A549 (cell line): ENCODE data around the gene KMO. TPM values are rescaled to one million over a fixed set of nuclear protein-coding genes. Genes with fewer than 3 reads are reported as not detected.

Experiments
- ATAC-seq, 2 experiments: fragments of 200-7000 bp in 1 of 2; fragments of >200 bp in 1 of 2; cut with Nextera tagmentation in 1 of 2; cut with Tn5 transposase in 1 of 2; 3 replicates each; pipeline versions ENCODE4 v1.8.0 to v1.9.1; 2018 to 2020; ENCODE audit warnings: mild to moderate bottlenecking in 1 of 2, moderate library complexity in 1 of 2
- CTCF ChIA-PET: fragments of 300-600 bp; sonication (Branson Sonifier 250); formaldehyde crosslinking; extraction: SDS; loops from one replicate; lab custom pipeline; 2021; ENCODE audit warnings: antibody characterized with exemption, inconsistent platforms; lab: Yijun Ruan, JAX
- POLR2A ChIA-PET: fragments of 350-600 bp; formaldehyde crosslinking; extraction: SDS; loops from one replicate; lab custom pipeline; 2021; ENCODE audit warnings: antibody characterized with exemption, inconsistent platforms; lab: Yijun Ruan, JAX
- DNase-seq, 2 experiments: peaks; one replicate each; pipeline versions ENCODE4 v3.0.0 to v3.0.0-alpha.2; 2011 to 2016; ENCODE audit warnings: low read depth in 1 of 2, low spot score in 1 of 2
- FAIRE-seq: peaks from 2 replicates; lab custom pipeline; 2011; peaks lifted over from hg19 to GRCh38; lab: Jason Lieb, UNC
- H3K27ac ChIP-seq, 2 experiments: fragments of >200 bp; sonication (Bioruptor Twin); formaldehyde crosslinking; 3 replicates each; pipeline ENCODE4 v1.5.1; 2016 to 2017
- H3K4me1 ChIP-seq: fragments of >200 bp; sonication (Bioruptor Twin); formaldehyde crosslinking; 3 replicates; pipeline ENCODE4 v1.6.1; 2016
- H3K4me2 ChIP-seq: fragments of >200 bp; sonication (Bioruptor Twin); formaldehyde crosslinking; 3 replicates; pipeline ENCODE4 v1.6.1; 2016
- H3K4me3 ChIP-seq: fragments of >200 bp; sonication (Bioruptor Twin); formaldehyde crosslinking; 3 replicates; pipeline ENCODE4 v1.5.1; 2016
- H3K9me3 ChIP-seq: fragments of >200 bp; sonication (Bioruptor Twin); formaldehyde crosslinking; 3 replicates; pipeline ENCODE4 v1.6.1; 2016
- ATOH8 ChIP-seq: fragments of 250-450 bp; sonication (Bioruptor Pico); IDR thresholded peaks from 2 replicates; pipeline ENCODE4 v1.5.0; 2020; ENCODE audit warnings: low read depth, mild to moderate bottlenecking, moderate library complexity
- CBX2 ChIP-seq: fragments of 200-600 bp; sonication (generic); IDR thresholded peaks from 2 replicates; pipeline ENCODE4 v1.6.1; 2016; ENCODE audit warnings: low read depth, mild to moderate bottlenecking, borderline replicate concordance
- CEBPB ChIP-seq, 2 experiments: fragments of >200 bp in 1 of 2; sonication (Bioruptor Twin) in 1 of 2; formaldehyde crosslinking in 1 of 2; IDR thresholded peaks; 2 replicates each; pipeline ENCODE4 v1.6.1; 2012 to 2016
- CHD2 ChIP-seq: fragments of 150-350 bp; IDR thresholded peaks from 2 replicates; pipeline ENCODE4 v1.6.1; 2014; ENCODE audit warnings: low read length; ENCODE audit not compliant: partially characterized antibody
- CHD4 ChIP-seq: fragments of 200-600 bp; sonication (generic); IDR thresholded peaks from 2 replicates; pipeline ENCODE4 v1.6.1; 2016; ENCODE audit warnings: antibody characterized with exemption, mild to moderate bottlenecking, borderline replicate concordance
- EHMT2 ChIP-seq: fragments of 200-600 bp; sonication (generic); IDR thresholded peaks from 2 replicates; pipeline ENCODE4 v1.6.1; 2016; ENCODE audit warnings: antibody characterized with exemption, low read depth, mild to moderate bottlenecking, moderate library complexity
- ESRRA ChIP-seq: fragments of 150-350 bp; IDR thresholded peaks from 2 replicates; pipeline ENCODE4 v1.6.1; 2014; ENCODE audit warnings: mild to moderate bottlenecking, low read length, borderline replicate concordance
- FOXS1 ChIP-seq: fragments of 250-450 bp; sonication (Bioruptor Pico); IDR thresholded peaks from 2 replicates; pipeline ENCODE4 v1.5.0; 2020; ENCODE audit warnings: mild to moderate bottlenecking, moderate library complexity
- GATA3 ChIP-seq: IDR thresholded peaks from 2 replicates; pipeline ENCODE4 v1.6.1; 2012; ENCODE audit warnings: borderline replicate concordance
- HDAC2 ChIP-seq: fragments of 200-600 bp; sonication (generic); IDR thresholded peaks from 2 replicates; pipeline ENCODE4 v1.6.1; 2016
- JUN ChIP-seq, 2 experiments: fragments of >200 bp; sonication (Bioruptor Twin); formaldehyde crosslinking; IDR thresholded peaks; 2 replicates in 1 of 2; 3 replicates in 1 of 2; pipeline ENCODE4 v1.6.1; 2016 to 2017
- JUNB ChIP-seq: fragments of >200 bp; sonication (Bioruptor Twin); formaldehyde crosslinking; IDR thresholded peaks from 2 replicates; pipeline ENCODE4 v1.6.1; 2016
- NFE2L2 ChIP-seq: fragments of 150-350 bp; conservative IDR thresholded peaks from 2 replicates; pipeline ENCODE4 v1.6.1; 2014; ENCODE audit warnings: low read length
- NR3C1 ChIP-seq: fragments of >200 bp; sonication (Bioruptor Twin); formaldehyde crosslinking; IDR thresholded peaks from 3 replicates; pipeline ENCODE4 v1.6.1; 2017
- PBX3 ChIP-seq: IDR thresholded peaks from 2 replicates; pipeline ENCODE4 v1.6.1; 2012
- POLR2AphosphoS2 ChIP-seq: conservative IDR thresholded peaks from 2 replicates; pipeline ENCODE4 v1.6.1; 2012; ENCODE audit warnings: low read length, improper control_type of control experiment, inconsistent platforms
- RAD21 ChIP-seq, 2 experiments: fragments of >200 bp in 1 of 2; sonication (Bioruptor Twin) in 1 of 2; formaldehyde crosslinking in 1 of 2; IDR thresholded peaks in 1 of 2; conservative IDR thresholded peaks in 1 of 2; 2 replicates in 1 of 2; 3 replicates in 1 of 2; pipeline ENCODE4 v1.6.1; 2012 to 2018; ENCODE audit warnings: inconsistent platforms in 1 of 2
- RCOR1 ChIP-seq: fragments of 150-350 bp; IDR thresholded peaks from 2 replicates; pipeline ENCODE4 v1.6.1; 2014; ENCODE audit warnings: antibody characterized with exemption, low read length, low read depth
- REST ChIP-seq: fragments of 200-600 bp; sonication (generic); IDR thresholded peaks from 2 replicates; pipeline ENCODE4 v1.6.1; 2016; ENCODE audit warnings: antibody characterized with exemption, mild to moderate bottlenecking, moderate library complexity
- RFX5 ChIP-seq: fragments of 450-650 bp; IDR thresholded peaks from 2 replicates; pipeline ENCODE4 v1.7.1; 2014; ENCODE audit warnings: antibody characterized with exemption, mild to moderate bottlenecking, moderate library complexity
- SREBF2 ChIP-seq: fragments of 450-650 bp; IDR thresholded peaks from 2 replicates; pipeline ENCODE4 v1.6.1; 2014; ENCODE audit warnings: mild to moderate bottlenecking, moderate library complexity
- TP53 ChIP-seq: fragments of 250-450 bp; sonication (Bioruptor Pico); IDR thresholded peaks from 2 replicates; pipeline ENCODE4 v1.5.0; 2021; ENCODE audit warnings: mild to moderate bottlenecking, moderate library complexity
- ZFP36 ChIP-seq: fragments of 450-650 bp; IDR thresholded peaks from 2 replicates; pipeline ENCODE4 v1.6.1; 2014; ENCODE audit warnings: borderline replicate concordance; ENCODE audit not compliant: partially characterized antibody
- ZNF302 ChIP-seq: fragments of 250-450 bp; sonication (Bioruptor Pico); IDR thresholded peaks from 2 replicates; pipeline ENCODE4 v1.9.0; 2021; ENCODE audit warnings: inconsistent platforms, mild to moderate bottlenecking, moderate library complexity
- WGBS: methylation state at CpG from one replicate; pipeline ENCODE4 v1.1.6; 2017; ENCODE audit errors: missing lambda C conversion rate; 5-methylcytosine and 5-hydroxymethylcytosine counted together
- polyA plus RNA-seq, 4 experiments: library from polyadenylated mRNA; depleted of rRNA in 3 of 4; stranded (reverse); fragments of >200 nt; fragmentation: RNase III in 1 of 4; extraction: RNeasy Plus Mini Kit Qiagen cat#74134 plus additional on column Dnase treatment in 1 of 4; gene quantifications; 2 replicates in 3 of 4; 3 replicates in 1 of 4; pipeline ENCODE4 v1.2.3, GENCODE V29; 2011 to 2017
- TF ChIP-seq, protein P1 (sequence below): fragments of >200 bp; sonication (Bioruptor Twin); formaldehyde crosslinking; IDR thresholded peaks from 2 replicates; pipeline ENCODE4 v1.6.1; 2016
- TF ChIP-seq, protein P2 (sequence below): fragments of 150-350 bp; IDR thresholded peaks from 2 replicates; pipeline ENCODE4 v1.6.1; 2014; ENCODE audit warnings: low read depth, mild to moderate bottlenecking, low read length
- TF ChIP-seq, protein P3 (sequence below): fragments of 250-450 bp; sonication (Bioruptor Pico); IDR thresholded peaks from 2 replicates; pipeline ENCODE4 v1.5.0; 2021; ENCODE audit warnings: mild to moderate bottlenecking, moderate library complexity, borderline replicate concordance

The KMO gene
- polyA plus RNA-seq, 2 of the 4 experiments (the other 2 are of a cell fraction), result 0.35 to 0.47 TPM

DNA sequence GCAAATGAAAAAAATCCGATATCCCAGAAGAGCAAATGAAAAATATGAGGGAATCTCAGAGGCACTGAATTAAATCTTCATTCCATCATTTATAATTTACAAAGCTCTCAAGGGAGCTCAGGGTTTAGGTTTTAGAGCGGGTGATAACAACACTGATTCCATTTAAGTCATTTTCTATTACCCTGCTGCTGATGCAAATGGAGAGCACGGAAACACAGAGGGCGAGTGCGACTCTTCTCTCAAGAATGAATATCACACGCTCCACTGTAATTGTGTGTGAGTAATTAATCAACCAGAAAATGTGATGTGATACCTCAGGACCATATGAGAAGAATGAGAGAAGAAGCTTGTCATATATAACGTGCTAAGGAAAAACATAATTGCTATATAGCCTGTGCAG is 85.2 kb downstream of the KMO start:
- H3K4me1 ChIP-seq, result peaks cover 80% of the 10 kb centered on the region
- peak overlapping the region; percentile 94; the same call in 2 of the 3 replicates for H3K4me2 ChIP-seq
- peak overlapping the region; percentile 89 to 90 for H3K27ac ChIP-seq
- ChIA-PET POLR2A (no interaction called here), CTCF (interaction anchor here (1.2 to 3.5 kb wide), 4 partner anchors 10 to 279 kb away, joined by 3 to 23 read pairs (median 4); no protein-coding TSS in a partner anchor)
- DNase-seq (no peak), ATAC-seq (no peak), FAIRE-seq (no peak)
- H3K4me3 ChIP-seq, result no peak overlapping the region
- 95% methylated on average over 7 of the region's 7 CpGs for WGBS
- TF ChIP-seq PBX3 (no peak), JUN (IDR thresholded peaks at IDR 0.05) (no peak)
- no peaks in the 10 kb centered on the region for H3K9me3 ChIP-seq

DNA sequence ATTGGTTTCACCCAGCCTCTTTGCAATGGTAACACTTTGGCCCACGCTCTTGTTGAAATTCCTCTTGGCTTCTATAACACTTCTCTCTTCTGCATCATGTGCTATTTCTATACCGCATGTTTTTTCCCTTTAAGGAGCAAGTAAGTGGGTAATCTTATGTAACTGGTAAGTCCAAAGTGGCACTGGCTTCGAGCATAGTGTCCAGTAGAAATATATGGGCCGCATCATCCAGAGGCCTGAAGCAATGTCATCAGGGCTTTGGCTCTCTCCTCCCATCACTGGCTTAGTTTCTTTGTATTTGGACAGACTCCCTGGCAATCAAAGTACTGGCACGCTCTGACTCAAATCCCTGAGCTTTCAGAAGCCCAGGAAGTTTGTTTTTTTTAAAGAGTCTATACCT is 90.5 kb downstream of the KMO start:
- H3K9me3 ChIP-seq, result no peaks in the 10 kb centered on the region
- no peak overlapping the region for H3K27ac ChIP-seq
- no peak for ATAC-seq
- H3K4me3 ChIP-seq, result no peak overlapping the region
- H3K4me1 ChIP-seq, result peaks cover 47% of the 10 kb centered on the region
- 83% methylated on average over 5 of the region's 5 CpGs for WGBS
- no peak for DNase-seq
- ChIA-PET CTCF (interaction anchor here (5.1 kb wide), 1 partner anchor 12 kb away, joined by 66 read pairs; no protein-coding TSS in a partner anchor), POLR2A (no interaction called here)
- H3K4me2 ChIP-seq, result no peak overlapping the region
- FAIRE-seq, result no peak
- TF ChIP-seq NFE2L2 (no peak), HDAC2 (no peak), ESRRA (no peak), CEBPB (IDR thresholded peaks at IDR 0.05) (no peak), ZFP36 (no peak), RAD21 (conservative IDR thresholded peaks at IDR 0.05 in 1 of 2, IDR thresholded peaks at IDR 0.05 in 1 of 2) (no peak), ATOH8 (CRISPR knock-in tag) (no peak), EHMT2 (no peak), JUNB (no peak), CHD2 (no peak), GATA3 (no peak), CBX2 (no peak), CHD4 (no peak), POLR2AphosphoS2 (no peak), ZNF302 (no peak), TP53 (CRISPR knock-in tag) (no peak)
- TF ChIP-seq, protein P1, sequence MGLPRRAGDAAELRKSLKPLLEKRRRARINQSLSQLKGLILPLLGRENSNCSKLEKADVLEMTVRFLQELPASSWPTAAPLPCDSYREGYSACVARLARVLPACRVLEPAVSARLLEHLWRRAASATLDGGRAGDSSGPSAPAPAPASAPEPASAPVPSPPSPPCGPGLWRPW, result no peak

DNA sequence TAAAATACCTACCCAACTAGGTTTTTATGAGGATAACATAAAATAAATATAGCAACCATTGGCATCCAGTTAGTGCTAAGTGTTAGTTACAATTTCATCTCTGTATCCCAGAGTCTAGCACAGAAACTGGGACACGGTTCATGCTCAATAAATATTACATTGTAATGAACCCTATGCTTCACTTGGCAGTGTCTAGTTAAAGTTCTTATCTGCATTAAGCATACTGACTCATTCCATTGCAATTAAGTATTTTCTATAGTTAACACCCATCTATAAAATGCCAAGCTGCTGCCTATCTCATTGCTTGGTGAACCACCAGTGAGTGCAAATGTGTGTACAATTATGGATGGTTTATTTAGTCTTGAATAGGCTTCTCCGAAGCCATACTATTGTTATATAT is 92.8 kb downstream of the KMO start:
- FAIRE-seq, result no peak
- Histone ChIP-seq H3K27ac (no peak overlapping the region), H3K4me1 (peaks cover 36% of the 10 kb centered on the region), H3K4me2 (no peak overlapping the region), H3K9me3 (no peaks in the 10 kb centered on the region), H3K4me3 (no peak overlapping the region)
- 89% methylated on average over 2 of the region's 2 CpGs for WGBS
- ATAC-seq, result no peak
- ChIA-PET CTCF (interaction anchor here (4.3 kb wide), 1 partner anchor 15 kb away, joined by 120 read pairs; no protein-coding TSS in a partner anchor), POLR2A (interaction anchor here (1.3 kb wide), 1 partner anchor 9 kb away, joined by 3 read pairs; no protein-coding TSS in a partner anchor)
- no peak for DNase-seq
- TF ChIP-seq REST, result no peak
- TF ChIP-seq, protein P2, sequence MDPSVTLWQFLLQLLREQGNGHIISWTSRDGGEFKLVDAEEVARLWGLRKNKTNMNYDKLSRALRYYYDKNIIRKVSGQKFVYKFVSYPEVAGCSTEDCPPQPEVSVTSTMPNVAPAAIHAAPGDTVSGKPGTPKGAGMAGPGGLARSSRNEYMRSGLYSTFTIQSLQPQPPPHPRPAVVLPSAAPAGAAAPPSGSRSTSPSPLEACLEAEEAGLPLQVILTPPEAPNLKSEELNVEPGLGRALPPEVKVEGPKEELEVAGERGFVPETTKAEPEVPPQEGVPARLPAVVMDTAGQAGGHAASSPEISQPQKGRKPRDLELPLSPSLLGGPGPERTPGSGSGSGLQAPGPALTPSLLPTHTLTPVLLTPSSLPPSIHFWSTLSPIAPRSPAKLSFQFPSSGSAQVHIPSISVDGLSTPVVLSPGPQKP, result no peak
- TF ChIP-seq TP53 (CRISPR knock-in tag), result no peak
- no peak for TF ChIP-seq RFX5
- TF ChIP-seq, protein P3, sequence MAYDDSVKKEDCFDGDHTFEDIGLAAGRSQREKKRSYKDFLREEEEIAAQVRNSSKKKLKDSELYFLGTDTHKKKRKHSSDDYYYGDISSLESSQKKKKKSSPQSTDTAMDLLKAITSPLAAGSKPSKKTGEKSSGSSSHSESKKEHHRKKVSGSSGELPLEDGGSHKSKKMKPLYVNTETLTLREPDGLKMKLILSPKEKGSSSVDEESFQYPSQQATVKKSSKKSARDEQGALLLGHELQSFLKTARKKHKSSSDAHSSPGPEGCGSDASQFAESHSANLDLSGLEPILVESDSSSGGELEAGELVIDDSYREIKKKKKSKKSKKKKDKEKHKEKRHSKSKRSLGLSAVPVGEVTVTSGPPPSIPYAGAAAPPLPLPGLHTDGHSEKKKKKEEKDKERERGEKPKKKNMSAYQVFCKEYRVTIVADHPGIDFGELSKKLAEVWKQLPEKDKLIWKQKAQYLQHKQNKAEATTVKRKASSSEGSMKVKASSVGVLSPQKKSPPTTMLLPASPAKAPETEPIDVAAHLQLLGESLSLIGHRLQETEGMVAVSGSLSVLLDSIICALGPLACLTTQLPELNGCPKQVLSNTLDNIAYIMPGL (CRISPR knock-in tag), result no peak
- TF ChIP-seq SREBF2, result no peak
- TF ChIP-seq FOXS1 (CRISPR knock-in tag), result no peak
- no peak for TF ChIP-seq NR3C1
- no peak for TF ChIP-seq RCOR1
